Left forelimb (tissue), 1 donor: ENCODE measurements around the gene IFNL3.
"Not testable (repeated sequence)": the region's sequence is repeated elsewhere in the genome, so short reads cannot be mapped to it uniquely, and the experiment has no call there.

ENCODE experiments used
- DNase-seq: peaks from one replicate; pipeline ENCODE4 v3.0.0-alpha.2; 2018; ENCODE audit warnings: low spot score

Gene IFNL3

DNA sequence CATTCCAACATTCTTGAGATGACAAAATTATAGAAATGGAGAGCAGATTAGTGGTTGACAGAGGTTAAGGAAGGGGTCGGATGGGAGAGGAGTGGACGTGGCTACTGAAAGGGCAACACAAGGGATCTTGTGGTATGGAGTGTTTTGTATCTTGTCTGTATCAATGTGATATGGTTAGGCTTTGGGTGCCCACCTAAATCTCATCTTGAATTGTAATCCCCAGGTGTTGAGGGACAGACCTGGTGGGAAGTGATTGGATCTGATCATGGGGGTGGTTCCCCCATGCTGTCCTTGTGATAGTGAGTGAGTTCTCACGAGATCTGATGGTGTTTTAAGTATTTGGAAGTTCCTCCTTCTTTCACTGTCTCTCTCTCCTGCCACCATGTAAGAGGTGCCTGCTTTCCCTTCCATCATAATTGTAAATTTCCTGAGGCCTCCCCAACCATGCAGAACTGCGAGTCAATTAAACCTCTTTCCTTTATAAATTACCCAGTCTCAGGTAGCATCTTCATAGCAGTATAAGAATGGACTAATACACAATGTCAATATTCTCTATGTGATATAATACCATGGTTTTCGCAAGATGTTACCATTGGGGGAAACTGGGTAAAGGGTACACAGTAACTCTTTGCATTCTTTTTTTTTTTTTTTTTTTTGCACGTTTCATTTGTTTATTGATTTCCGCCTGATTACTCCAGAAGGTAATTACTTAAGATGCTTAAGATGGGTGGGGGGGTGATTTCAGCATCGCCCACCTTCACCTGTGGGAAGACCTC, 8.8 kb upstream of the IFNL3 start:
- DNase-seq = no peak

GRCh38 chr19:39252458-39252857, 7.7 kb upstream of the IFNL3 start:
- no peak for DNase-seq

DNA sequence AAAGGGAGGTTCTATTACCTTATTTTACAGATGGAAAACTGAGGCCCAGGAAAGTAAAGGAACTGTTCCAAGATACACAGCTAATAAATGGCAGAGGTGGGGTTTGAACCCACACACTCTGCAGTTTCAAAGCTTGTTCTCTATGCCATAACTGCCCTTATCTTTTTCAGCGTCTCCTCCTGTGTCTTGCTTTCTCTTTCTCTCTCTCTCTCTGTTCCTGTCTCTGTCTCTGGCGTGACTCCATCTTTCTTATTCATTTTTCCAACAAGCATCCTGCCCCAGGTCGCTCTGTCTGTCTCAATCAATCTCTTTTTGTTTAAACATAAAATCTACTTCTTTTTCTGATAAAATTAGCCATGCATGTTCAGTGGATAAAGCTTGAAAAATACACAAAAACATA, 7.0 kb upstream of the IFNL3 start:
- no peak for DNase-seq

DNA sequence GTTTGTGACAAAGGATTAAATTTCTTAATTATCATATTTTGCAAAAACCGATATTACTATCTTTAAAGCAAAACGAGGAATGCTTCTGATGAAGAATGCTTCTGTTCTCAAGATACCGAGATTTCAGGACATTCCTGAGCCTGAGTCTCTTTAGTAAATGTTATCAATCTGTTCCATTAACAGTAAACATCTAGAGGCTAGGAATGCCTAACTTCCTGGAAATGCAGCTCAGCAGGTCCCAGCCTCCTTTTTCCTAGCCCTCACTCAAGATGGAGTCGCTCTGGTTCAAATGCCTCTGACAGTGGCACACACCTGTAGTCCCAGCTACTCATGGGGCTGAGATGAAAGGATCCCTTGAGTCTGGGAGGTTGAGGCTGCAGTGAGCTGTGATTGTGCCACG, 6.3 kb upstream of the IFNL3 start:
- no peak for DNase-seq

GRCh38 chr19:39248806-39249205, 4.0 kb upstream of the IFNL3 start, which contains the start of gene IFNL4:
IFNL4 (minus strand) TSS chr19:39248856.
- DNase-seq = no peak

DNA sequence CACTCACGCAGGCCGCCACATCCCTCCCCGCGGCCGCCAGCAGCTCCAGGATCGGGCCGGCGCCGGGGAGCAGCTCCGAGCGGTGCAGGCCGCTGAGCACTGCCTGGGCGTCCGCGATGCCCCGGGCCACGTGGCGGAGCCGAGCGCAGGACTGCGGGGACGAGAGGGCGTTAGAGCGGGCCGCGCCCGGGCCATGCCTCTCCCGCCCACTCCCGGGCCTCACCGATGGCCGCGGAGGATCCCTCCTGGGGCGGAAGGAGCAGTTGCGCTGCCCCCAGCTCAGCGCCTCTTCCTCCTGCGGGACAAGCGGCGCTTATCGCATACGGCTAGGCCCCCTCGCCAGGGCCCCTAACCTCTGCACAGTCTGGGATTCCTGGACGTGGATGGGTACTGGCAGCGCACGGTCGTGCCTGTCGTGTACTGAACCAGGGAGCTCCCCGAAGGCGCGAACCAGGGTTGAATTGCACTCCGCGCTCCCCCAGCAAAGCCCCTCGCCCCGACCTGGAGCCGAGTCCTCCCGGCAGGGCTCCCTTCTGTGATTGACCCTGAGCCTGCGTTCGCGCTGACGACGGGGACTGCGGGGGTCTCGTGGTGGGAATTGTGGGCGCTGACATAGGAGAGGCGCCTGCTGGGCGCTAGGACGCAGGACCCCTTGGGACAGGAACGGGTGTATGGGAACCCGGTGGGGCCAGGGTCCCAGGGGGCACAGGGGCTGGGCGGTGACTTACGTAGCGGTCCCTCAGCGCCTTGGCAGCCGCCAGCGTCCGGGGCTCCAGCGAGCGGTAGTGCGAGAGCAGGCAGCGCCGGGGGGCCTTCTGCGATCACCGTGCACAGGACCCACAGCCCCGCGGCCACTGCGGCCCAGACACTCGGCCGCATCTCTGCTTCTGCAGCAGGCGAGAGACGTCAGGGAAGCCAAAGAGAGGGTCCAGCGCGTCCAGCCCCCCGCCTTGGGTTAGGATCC, 3.2 kb upstream of the IFNL3 start:
- DNase-seq = no peak

DNA sequence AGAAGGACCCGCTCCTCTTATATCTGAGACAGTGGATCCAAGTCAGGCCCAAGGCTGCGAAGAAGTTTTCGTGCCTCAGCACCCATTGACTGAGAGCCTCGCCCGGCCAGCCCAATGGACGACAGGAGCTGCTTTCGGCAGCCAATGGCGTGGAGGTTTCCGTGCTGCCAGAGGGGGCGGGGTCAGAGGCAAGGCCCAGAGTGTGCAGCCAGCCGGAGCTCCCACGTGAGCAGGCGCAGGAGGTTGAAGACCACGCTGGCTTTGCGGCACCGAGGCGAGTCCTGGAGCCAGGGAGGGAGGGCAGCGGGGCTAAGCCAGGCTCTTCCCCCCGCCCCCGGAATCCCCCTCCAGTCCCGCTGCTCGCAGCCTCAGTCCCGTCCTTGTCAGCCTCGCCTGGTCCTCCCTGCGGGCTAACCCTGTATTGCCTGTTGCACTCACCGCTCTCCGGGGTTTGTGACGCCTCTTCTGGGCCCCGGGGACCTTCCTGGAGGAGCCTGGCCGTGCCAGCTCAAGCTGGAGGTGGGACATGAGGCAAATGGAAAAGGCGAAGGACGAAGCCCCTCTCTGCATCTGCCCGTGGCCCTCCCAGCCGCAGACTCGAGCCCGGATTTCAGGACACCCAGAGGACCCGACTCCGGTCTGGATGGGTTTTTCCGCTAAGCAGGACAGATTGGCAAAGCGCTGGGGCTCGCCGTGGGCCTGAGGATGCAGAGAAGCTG, 2.3 kb upstream of the IFNL3 start:
- DNase-seq = no peak

- DNase-seq = not testable (repeated sequence)
These were observed 360 bp upstream of the IFNL3 start for GRCh38 chr19:39245166-39245565.

DNA sequence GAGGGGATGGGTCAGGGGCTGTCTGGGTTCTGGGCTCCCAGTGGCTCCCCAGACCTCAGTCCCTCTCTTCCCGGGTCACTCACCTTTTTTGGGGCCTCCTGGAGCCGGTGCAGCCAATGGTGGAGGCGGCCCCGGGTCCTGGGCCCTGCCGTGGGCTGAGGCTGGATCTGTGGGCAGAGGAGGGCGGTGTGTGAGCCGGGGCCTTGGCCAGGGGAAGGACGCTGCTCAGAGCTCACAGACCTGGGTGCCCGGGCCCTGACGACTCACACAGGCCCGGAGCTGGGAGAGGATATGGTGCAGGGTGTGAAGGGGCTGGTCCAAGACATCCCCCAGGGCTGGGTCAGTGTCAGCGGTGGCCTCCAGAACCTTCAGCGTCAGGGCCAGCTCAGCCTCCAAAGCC, 1.1 kb downstream of the IFNL3 start:
- not testable (repeated sequence) for DNase-seq

DNA sequence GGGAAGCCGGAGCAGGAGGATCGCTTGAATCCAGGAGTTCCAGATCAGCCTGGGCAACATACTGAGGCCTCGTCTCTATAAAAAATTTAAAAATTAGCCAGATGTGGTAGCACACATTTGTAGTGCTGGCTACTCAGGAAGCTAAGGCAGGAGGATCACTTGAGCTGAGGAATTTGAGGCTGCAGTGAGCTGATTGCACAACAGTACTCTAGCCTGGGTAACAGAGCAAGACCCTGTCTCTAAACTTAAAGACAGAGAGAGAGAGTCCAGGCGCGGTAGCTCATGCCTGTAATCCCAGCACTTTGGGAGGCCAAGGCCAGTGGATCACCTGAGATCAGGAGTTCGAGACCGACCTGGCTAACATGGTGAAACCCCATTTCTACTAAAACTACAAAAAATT, 4.4 kb downstream of the IFNL3 start:
- no peak for DNase-seq

GRCh38 chr19:39238944-39239343, 5.9 kb downstream of the IFNL3 start:
- DNase-seq = no peak

DNA sequence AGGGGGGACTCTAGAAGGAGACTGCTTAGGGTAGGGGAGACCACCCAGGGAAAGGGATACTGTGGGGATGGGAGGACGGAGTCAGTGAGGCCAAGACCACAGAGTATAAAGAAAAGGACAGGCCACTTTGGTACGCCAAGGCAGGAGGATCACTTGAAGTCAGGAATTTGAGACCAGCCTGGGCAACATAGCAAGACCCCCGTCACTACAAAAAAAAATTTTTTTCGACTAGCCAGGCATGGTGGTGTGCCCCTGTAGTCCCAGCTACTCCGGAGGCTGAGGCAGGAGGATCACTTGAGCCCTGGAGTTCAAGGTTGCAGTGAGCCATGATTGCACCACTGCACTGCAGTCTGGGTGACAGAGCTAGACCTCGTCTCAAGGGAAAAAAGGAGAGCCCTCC, 6.6 kb downstream of the IFNL3 start:
- no peak for DNase-seq

GRCh38 chr19:39237200-39238184, 7.3 kb downstream of the IFNL3 start:
- no peak for DNase-seq

GRCh38 chr19:39236527-39236926, 8.3 kb downstream of the IFNL3 start:
- no peak for DNase-seq

- no peak for DNase-seq
These were observed 12.1 kb downstream of the IFNL3 start for GRCh38 chr19:39232708-39233107.

DNA sequence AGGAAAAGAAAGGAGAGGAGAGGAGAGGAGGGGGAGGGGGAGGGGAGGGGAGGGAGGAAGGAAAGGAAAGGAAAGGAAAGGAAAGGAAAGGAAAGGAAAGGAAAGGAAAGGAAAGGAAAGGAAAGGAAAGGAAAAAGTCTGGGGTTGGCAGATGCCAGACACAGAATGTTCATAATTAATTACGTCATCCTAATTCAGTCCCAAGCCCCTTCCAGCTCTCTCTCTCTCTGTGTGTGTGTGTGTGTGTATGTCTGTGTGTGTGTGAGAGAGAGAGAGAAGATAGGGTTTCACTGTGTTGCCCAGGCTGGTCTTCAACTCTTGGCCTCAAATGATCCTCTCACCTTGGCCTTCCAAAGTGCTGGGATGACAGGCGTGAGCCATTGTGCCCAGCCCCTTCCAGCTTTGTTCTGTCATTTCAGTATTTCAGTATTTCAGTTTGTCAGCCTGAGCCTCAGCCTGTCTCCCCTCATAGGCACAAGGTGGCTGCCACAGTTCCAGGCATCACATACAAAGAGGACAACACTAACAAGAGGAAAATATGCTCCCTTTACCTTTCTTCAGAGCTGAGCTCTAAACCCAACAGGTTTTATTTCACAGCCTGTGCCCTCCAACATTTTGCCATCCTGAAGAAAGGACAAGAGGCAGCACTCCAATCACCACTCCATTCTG, 14.6 kb downstream of the IFNL3 start:
- no peak for DNase-seq

- no peak for DNase-seq
These were observed 19.9 kb downstream of the IFNL3 start for GRCh38 chr19:39224910-39225309.

DNA sequence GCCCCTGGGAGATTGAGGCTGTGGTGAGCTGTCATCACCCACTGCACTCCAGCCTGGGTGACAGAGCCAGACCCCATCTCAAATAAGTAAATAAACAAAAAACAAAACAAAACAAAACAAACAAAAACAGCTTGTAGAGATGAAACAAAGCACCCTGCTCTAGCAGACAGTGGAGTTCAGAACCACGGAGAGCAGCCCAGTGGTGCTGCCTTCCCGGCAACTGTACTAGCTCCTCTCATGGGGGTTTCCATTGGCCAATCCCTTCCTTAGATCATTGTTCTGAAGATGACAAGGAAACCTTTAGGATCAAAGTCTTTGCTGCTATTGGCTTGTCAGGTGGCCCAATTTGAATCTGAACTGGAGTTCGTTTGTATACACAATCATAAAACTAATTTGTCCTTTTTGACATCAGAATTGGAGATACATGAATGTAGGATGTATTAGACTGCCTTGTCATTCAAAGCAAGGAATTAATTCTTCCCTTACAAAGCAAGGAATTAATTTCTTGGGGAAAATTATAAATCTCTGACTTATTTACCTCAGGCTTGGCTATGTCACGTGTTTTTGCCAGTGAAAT, 21.0 kb downstream of the IFNL3 start:
- DNase-seq = no peak

- not testable (repeated sequence) for DNase-seq
These were observed 25.7 kb downstream of the IFNL3 start for GRCh38 chr19:39219108-39219507.
